Thyroid gland (tissue), 4 donors: ENCODE measurements around the gene ZBTB8OS. TPM values are rescaled to one million over a fixed set of nuclear protein-coding genes. Genes with fewer than 3 reads are reported as not detected.
A peak's percentile ranks its signal among the peaks of the same experiment; 100 is the strongest.
"Not testable (repeated sequence)": the region's sequence is repeated elsewhere in the genome, so short reads cannot be mapped to it uniquely, and the experiment has no call there.

Source experiments
- DNase-seq, 2 donors: peaks; one replicate each; pipeline ENCODE4 v3.0.0-alpha.2; 2019
- H3K27ac ChIP-seq, 3 donors: fragments of 200-600 bp; sonication (generic); 1 replicate in 2 of 3; 2 replicates in 1 of 3; pipeline ENCODE4 v1.5.1; 2016 to 2019; ENCODE audit warnings: mild to moderate bottlenecking in 1 of 3, moderate library complexity in 1 of 3
- H3K27me3 ChIP-seq: fragments of 200-600 bp; sonication (generic); one replicate; pipeline ENCODE4 v1.5.1; 2019
- H3K36me3 ChIP-seq, 2 donors: fragments of 200-600 bp; sonication (generic); one replicate each; pipeline ENCODE4 v1.5.1; 2016 to 2019
- H3K4me1 ChIP-seq, 2 donors: fragments of 200-600 bp; sonication (generic); one replicate each; pipeline ENCODE4 v1.5.1; 2017 to 2019
- H3K4me3 ChIP-seq, 3 donors: fragments of 200-600 bp; sonication (generic); replicated peaks in 1 of 3; 1 replicate in 2 of 3; 2 replicates in 1 of 3; pipeline ENCODE4 v1.5.1; 2016; ENCODE audit warnings: mild to moderate bottlenecking in 1 of 3
- H3K9me3 ChIP-seq: fragments of 200-600 bp; sonication (generic); one replicate; pipeline ENCODE4 v1.5.1; 2017
- CTCF ChIP-seq, 6 experiments: fragments of 200-600 bp in 3 of 6; fragments of 450-650 bp in 3 of 6; sonication (generic) in 3 of 6; IDR thresholded peaks; one replicate each; pipeline ENCODE4 v1.5.1; 2016 to 2019; ENCODE audit warnings: antibody characterized with exemption in 6 of 6, mild to moderate bottlenecking in 2 of 6, inconsistent platforms in 1 of 6, moderate library complexity in 1 of 6
- POLR2A ChIP-seq, 2 donors: fragments of 450-650 bp; IDR thresholded peaks; one replicate each; pipeline ENCODE4 v1.6.1; 2017; ENCODE audit warnings: antibody characterized with exemption in 2 of 2, mild to moderate bottlenecking in 2 of 2, moderate library complexity in 1 of 2
- WGBS, 2 donors: methylation state at CpG; one replicate each; pipeline ENCODE4 v1.1.5; 2017; 5-methylcytosine and 5-hydroxymethylcytosine counted together
- intact Hi-C: fragments of 100-400 bp; cut with DNase I; formaldehyde crosslinking; loops from one replicate; pipeline ENCODE4 v1.15.1; 2023
- total RNA-seq, 4 donors: library from RNA; depleted of rRNA; stranded (reverse); fragments of >200 nt; gene quantifications; one replicate each; pipeline ENCODE4 v1.2.3, GENCODE V29; 2016

ZBTB8OS gene
- total RNA-seq, 4 donors from 2014 or later: 28.3 to 43.4 (median 34.9) TPM

GRCh38 chr1:32681509-32681908 is 31.2 kb upstream of the ZBTB8OS start:
- Histone ChIP-seq H3K4me1 (peaks cover 14 to 27% of the 10 kb centered on the region in 2 donors), H3K36me3 (peaks cover 16 to 17% of the 10 kb centered on the region in 2 donors)
- peak; percentile 53 to 62 for DNase-seq

GRCh38 chr1:32680642-32681041 is 30.3 kb upstream of the ZBTB8OS start:
- no peaks in the 10 kb centered on the region for H3K27me3 ChIP-seq
- peak overlapping the region in 2 of 3 donors; percentile 4 to 14 for H3K27ac ChIP-seq
- H3K9me3 ChIP-seq: no peaks in the 10 kb centered on the region
- TF ChIP-seq CTCF (IDR thresholded peaks at IDR 0.05) (no peak), POLR2A (IDR thresholded peaks at IDR 0.05) (no peak)
- WGBS, 2 donors: 95 to 98% methylated on average over 1 of the region's 1 CpG
- no peak overlapping the region for H3K4me3 ChIP-seq
- DNase-seq: no peak
- H3K36me3 ChIP-seq: peaks cover 9 to 18% of the 10 kb centered on the region in 2 donors
- intact Hi-C loops: no loop called here
- peaks cover 14 to 27% of the 10 kb centered on the region in 2 donors for H3K4me1 ChIP-seq

More at GRCh38 chr1:32681509-32681908, 31.2 kb upstream of the ZBTB8OS start:
- Histone ChIP-seq H3K4me3 (no peak overlapping the region), H3K27me3 (no peaks in the 10 kb centered on the region), H3K9me3 (no peaks in the 10 kb centered on the region), H3K27ac (peak overlapping the region; percentile 2 to 20 (median 14))
- 14% methylated on average over 2 of the region's 2 CpGs for WGBS, 2 donors
- no peak for TF ChIP-seq CTCF (IDR thresholded peaks at IDR 0.05)
- TF ChIP-seq POLR2A (IDR thresholded peaks at IDR 0.05): no peak
- intact Hi-C loops: no loop called here

GRCh38 chr1:32679993-32680392 is 29.6 kb upstream of the ZBTB8OS start:
- H3K27ac ChIP-seq, H3K9me3 ChIP-seq, H3K4me3 ChIP-seq, intact Hi-C loops, H3K27me3 ChIP-seq, DNase-seq: not testable (repeated sequence)
- H3K4me1 ChIP-seq: peaks cover 14 to 27% of the 10 kb centered on the region in 2 donors
- H3K36me3 ChIP-seq: peaks cover 4 to 15% of the 10 kb centered on the region in 2 donors
- WGBS, 2 donors: 89 to 90% methylated on average over 4 of the region's 4 CpGs

GRCh38 chr1:32676945-32677344 is 26.6 kb upstream of the ZBTB8OS start:
- H3K4me1 ChIP-seq: peaks cover 4 to 14% of the 10 kb centered on the region in 2 donors
- TF ChIP-seq CTCF (IDR thresholded peaks at IDR 0.05) (no peak), POLR2A (IDR thresholded peaks at IDR 0.05) (no peak)
- intact Hi-C loops: no loop called here
- peaks cover 28 to 39% of the 10 kb centered on the region in 2 donors for H3K36me3 ChIP-seq
- no peak overlapping the region for H3K4me3 ChIP-seq
- WGBS, 2 donors: 17 to 19% methylated on average over 3 of the region's 3 CpGs
- DNase-seq: no peak
- no peak overlapping the region for H3K27ac ChIP-seq
- no peaks in the 10 kb centered on the region for H3K9me3 ChIP-seq
- no peaks in the 10 kb centered on the region for H3K27me3 ChIP-seq

- H3K4me3 ChIP-seq, H3K27ac ChIP-seq, H3K9me3 ChIP-seq, H3K4me1 ChIP-seq, DNase-seq, H3K27me3 ChIP-seq, intact Hi-C loops: not testable (repeated sequence)
- 96 to 99% methylated on average over 5 of the region's 5 CpGs for WGBS, 2 donors
- H3K36me3 ChIP-seq: peaks cover 47 to 51% of the 10 kb centered on the region in 2 donors
Observed at GRCh38 chr1:32668716-32669115, 18.4 kb upstream of the ZBTB8OS start.

GRCh38 chr1:32666901-32667566 is 16.7 kb upstream of the ZBTB8OS start:
- H3K36me3 ChIP-seq: peaks cover 44 to 49% of the 10 kb centered on the region in 2 donors
- DNase-seq: peak; percentile 94 to 95
- peaks cover 5 to 9% of the 10 kb centered on the region in 2 donors for H3K4me1 ChIP-seq
- TF ChIP-seq CTCF (IDR thresholded peaks at IDR 0.05) (no peak), POLR2A (IDR thresholded peaks at IDR 0.05) (no peak)
- intact Hi-C loops: no loop called here
- no peaks in the 10 kb centered on the region for H3K9me3 ChIP-seq
- H3K27ac ChIP-seq: peak overlapping the region in 2 of 3 donors; percentile 36 to 65
- 46 to 62% methylated on average over 12 of the region's 12 CpGs for WGBS, 2 donors
- no peak overlapping the region for H3K4me3 ChIP-seq
- H3K27me3 ChIP-seq: no peaks in the 10 kb centered on the region
